GM12872 (cell line): ENCODE data around the gene LNP1.

Source experiments
- TF ChIP-seq, protein P1 (sequence below): IDR thresholded peaks from 3 replicates; pipeline ENCODE4 v1.5.1; 2011; ENCODE audit warnings: low read depth, mild to moderate bottlenecking, low read length, moderate library complexity; ENCODE audit not compliant: insufficient read depth

Gene LNP1

DNA sequence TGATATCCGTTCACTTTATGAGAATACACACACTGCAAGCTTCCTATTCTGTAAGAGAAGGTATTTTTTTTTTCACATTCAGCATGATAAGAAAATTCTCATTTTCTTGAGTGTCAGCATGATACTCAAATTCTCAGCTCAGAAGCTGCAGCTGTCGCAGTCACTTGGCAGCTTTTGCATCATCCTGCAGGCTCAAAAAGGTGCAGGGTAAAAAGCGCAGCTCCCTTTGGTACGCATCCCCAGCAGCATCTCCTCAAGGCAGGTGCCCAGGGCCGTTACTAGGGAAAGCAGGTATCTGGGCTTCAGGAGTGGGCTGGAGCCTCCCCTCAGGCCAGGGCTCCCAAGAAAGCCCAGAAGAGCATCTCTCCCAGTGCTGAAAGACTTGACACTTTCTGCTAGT, 22.3 kb downstream of the LNP1 start:
- TF ChIP-seq, protein P1, sequence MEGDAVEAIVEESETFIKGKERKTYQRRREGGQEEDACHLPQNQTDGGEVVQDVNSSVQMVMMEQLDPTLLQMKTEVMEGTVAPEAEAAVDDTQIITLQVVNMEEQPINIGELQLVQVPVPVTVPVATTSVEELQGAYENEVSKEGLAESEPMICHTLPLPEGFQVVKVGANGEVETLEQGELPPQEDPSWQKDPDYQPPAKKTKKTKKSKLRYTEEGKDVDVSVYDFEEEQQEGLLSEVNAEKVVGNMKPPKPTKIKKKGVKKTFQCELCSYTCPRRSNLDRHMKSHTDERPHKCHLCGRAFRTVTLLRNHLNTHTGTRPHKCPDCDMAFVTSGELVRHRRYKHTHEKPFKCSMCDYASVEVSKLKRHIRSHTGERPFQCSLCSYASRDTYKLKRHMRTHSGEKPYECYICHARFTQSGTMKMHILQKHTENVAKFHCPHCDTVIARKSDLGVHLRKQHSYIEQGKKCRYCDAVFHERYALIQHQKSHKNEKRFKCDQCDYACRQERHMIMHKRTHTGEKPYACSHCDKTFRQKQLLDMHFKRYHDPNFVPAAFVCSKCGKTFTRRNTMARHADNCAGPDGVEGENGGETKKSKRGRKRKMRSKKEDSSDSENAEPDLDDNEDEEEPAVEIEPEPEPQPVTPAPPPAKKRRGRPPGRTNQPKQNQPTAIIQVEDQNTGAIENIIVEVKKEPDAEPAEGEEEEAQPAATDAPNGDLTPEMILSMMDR = no peak

DNA sequence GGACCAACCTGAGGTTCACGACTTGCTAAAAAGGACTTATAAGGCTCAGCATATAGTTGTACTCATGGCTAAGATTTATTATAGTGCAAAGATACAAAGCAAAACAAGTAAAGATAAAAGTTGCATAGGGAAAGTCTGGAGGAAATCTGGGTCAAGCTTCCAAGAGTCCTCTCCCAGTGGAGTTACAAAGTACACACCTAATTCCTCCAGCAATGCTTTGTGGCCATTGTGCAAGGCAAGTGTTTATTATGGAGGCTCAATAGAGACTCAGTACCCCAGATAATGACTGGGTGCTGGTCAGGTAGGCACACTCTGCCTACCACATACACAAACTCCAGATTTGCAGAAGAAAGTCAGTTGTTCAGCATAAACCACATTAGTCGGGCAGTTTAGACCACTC, 22.9 kb downstream of the LNP1 start:
- TF ChIP-seq, protein P1 = no peak

DNA sequence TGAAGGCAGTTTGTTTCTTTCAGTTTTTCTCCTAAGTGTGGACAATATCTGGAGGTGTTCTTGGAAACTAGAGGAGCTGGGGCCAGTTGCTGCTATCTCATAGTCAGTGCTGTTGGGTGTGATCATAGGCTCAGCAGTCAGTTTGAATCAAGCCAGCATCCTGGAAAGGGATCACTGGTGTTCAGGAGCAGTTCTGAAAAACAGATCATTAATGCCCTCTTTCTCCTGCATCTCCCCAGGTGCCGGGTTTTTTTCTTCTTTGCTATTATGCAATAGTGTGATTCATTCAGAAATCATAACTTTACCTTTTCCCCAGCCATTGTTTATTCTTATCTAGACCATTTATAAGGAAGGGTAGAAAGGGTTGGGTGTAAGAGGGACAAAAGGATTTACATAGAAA, 24.0 kb downstream of the LNP1 start:
- TF ChIP-seq, protein P1 = no peak

DNA sequence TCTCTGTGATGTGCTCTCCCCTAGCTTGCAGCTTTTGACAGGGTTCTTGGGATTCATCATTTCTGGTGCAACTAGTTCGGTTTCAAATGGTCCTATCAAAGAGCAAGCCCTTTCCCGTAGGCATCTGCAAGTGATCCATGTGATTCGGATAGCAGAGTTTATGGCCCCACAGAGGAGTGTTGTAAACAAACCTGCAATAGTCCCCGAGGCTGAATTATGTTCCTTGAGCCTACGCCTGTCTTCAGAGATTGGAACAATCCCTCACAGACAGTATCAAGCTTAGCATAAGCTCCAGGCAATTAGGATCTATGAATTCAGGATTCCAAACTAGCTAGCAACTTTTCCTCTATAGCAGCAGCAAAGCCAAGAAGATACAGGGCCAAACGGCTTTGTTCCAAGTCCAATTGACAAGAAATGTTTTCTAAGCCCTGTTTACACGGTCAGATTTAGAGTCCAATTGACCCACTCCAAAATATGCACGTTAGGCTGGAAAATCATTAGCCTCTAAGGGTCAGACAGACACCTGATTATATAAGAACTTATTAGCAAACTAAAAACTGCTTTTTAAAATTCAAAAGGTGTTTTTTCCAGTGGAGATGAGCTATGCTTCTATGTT, 24.8 kb downstream of the LNP1 start:
- TF ChIP-seq, protein P1 = no peak

DNA sequence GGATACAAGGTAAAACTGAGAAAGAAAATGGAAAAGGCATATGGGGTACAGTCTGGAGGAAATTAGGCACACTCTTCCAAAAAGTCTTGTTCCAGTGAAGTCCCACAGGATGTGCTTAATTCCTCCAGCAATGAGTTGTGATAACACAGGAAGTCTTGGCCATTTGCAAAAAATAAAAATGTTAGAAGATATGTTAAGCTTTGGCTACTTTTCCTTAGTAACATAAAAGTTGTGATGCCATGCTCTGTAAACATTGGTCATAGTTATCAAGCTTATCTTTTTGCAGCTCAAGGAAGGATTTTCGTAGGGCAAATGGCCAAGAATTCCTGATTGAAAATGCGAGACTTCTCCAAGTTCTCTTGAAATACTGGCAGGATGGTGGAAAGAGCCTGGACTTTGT, 26.4 kb downstream of the LNP1 start:
- TF ChIP-seq, protein P1 = no peak

DNA sequence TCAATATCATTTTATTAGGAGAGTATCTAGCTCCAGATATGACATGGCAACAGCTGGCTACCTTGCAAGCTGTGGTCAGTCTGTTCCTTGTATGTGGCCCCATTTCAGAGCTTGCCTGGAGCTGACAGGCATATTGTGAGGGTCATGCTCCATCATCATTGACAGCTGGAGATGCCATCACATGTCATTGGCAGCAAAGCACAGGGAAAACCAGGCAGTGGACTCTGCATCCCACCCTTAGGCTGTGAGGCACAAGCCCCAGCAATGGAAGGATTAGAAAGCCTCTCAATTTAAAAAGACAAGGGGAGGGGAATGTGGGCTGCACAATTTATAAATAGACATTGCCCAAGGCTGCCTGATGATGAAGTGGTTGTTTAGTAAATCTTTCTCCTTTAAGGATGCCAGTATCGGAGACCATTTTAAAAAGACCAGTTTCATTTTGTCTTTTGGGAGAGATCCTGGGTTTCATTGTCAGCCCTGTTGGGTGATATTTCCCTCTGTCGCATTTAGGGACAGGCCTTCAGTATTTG, 27.9 kb downstream of the LNP1 start:
- TF ChIP-seq, protein P1 = no peak

DNA sequence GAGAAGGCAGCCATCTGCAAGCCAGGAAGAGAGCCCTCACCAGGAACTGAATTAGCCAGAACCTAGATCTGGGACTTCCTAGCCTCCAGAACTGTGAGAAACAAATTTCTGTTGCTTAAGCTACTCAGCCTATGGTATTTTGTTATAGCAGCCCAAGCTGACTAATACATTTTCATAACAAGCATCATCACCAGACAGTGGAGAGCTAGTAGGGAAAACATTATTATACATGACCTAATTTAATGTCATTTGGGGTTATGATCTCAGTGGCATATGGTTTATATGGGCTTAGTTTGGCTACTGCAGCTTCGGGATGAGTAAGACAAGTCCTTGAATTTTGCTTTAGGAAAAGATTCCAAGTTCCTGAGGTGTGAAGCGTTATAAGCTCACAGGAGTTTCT, 35.6 kb downstream of the LNP1 start:
- TF ChIP-seq, protein P1 = no peak
